A549 (cell line): ENCODE results near the gene PHEX.

Source experiments
- CTCF ChIP-seq: fragments of >200 bp; sonication (Bioruptor Twin); formaldehyde crosslinking; IDR thresholded peaks from 3 replicates; pipeline ENCODE4 v1.5.1; 2016
- E2F6 ChIP-seq: IDR thresholded peaks from 2 replicates; pipeline ENCODE4 v1.6.1; 2012; ENCODE audit warnings: low read depth, borderline replicate concordance
- MAX ChIP-seq: IDR thresholded peaks from 2 replicates; pipeline ENCODE4 v1.6.1; 2012
- RAD21 ChIP-seq, 2 experiments: fragments of >200 bp in 1 of 2; sonication (Bioruptor Twin) in 1 of 2; formaldehyde crosslinking in 1 of 2; IDR thresholded peaks in 1 of 2; conservative IDR thresholded peaks in 1 of 2; 2 replicates in 1 of 2; 3 replicates in 1 of 2; pipeline ENCODE4 v1.6.1; 2012 to 2018; ENCODE audit warnings: inconsistent platforms in 1 of 2

- TF ChIP-seq MAX (no peak), RAD21 (conservative IDR thresholded peaks at IDR 0.05 in 1 of 2, IDR thresholded peaks at IDR 0.05 in 1 of 2) (no peak), CTCF (no peak), E2F6 (no peak)
These were observed 41.8 kb downstream of the PHEX start for GRCh38 chrX:22073928-22074327.
